ENCODE data around the gene PRPSAP1. TPM values are rescaled to one million over a fixed set of nuclear protein-coding genes. Genes with fewer than 3 reads are reported as not detected.

Gene PRPSAP1
- total RNA-seq, 6 experiments from 2014 or later, result 32.6 to 37.4 (median 35.1) TPM

- no peaks in the 10 kb centered on the region; the same call in 1 of the 2 replicates for H3K27me3 Mint-ChIP-seq (ENCODE audit: insufficient read depth)
- no peak overlapping the region for H3K27ac Mint-ChIP-seq
- peaks cover 27% of the 10 kb centered on the region for H3K4me1 Mint-ChIP-seq (ENCODE audit: low read depth)
- TF ChIP-seq CTCF (IDR thresholded peaks at IDR 0.05), result no peak
- no peak for DNase-seq
- no peaks in the 10 kb centered on the region for H3K36me3 Mint-ChIP-seq (ENCODE audit: low read depth)
- H3K4me3 Mint-ChIP-seq, result no peak overlapping the region
- H3K9me3 Mint-ChIP-seq, result no peaks in the 10 kb centered on the region
Observed at GRCh38 chr17:76261421-76262215, 92.1 kb downstream of the PRPSAP1 start.

- DNase-seq, result no peak
- Mint-ChIP-seq H3K27ac (no peak overlapping the region), H3K36me3 (ENCODE audit: low read depth) (no peaks in the 10 kb centered on the region), H3K4me1 (ENCODE audit: low read depth) (peaks cover 30% of the 10 kb centered on the region), H3K4me3 (no peak overlapping the region), H3K9me3 (no peaks in the 10 kb centered on the region), H3K27me3 (ENCODE audit: insufficient read depth) (no peaks in the 10 kb centered on the region; the same call in 1 of the 2 replicates)
- TF ChIP-seq CTCF (IDR thresholded peaks at IDR 0.05), result no peak
Observed at GRCh38 chr17:76260669-76261068, 93.0 kb downstream of the PRPSAP1 start.

GRCh38 chr17:76260220-76260619 is 93.5 kb downstream of the PRPSAP1 start:
- Mint-ChIP-seq H3K4me1 (ENCODE audit: low read depth) (peaks cover 34% of the 10 kb centered on the region), H3K36me3 (ENCODE audit: low read depth) (no peaks in the 10 kb centered on the region), H3K9me3 (no peaks in the 10 kb centered on the region)

More at GRCh38 chr17:76260220-76260619, 93.5 kb downstream of the PRPSAP1 start:
- no peak overlapping the region for H3K4me3 Mint-ChIP-seq
- no peak for TF ChIP-seq CTCF (IDR thresholded peaks at IDR 0.05)
- no peak overlapping the region for H3K27ac Mint-ChIP-seq
- peaks cover 2% of the 10 kb centered on the region for H3K27me3 Mint-ChIP-seq (ENCODE audit: insufficient read depth)
- DNase-seq, result no peak

Other genes starting within 250 kb of the PRPSAP1 start
- not detected for gene FOXJ1, start 212.7 kb downstream of the PRPSAP1 start, total RNA-seq (2021; fragmentation: NEBNext Ultra II Directional; extraction: Animal tissue kit (Norgen Biotek cat#: 25700))
- gene RNF157, start 113.4 kb downstream of the PRPSAP1 start, total RNA-seq (2021; fragmentation: NEBNext Ultra II Directional; extraction: Animal tissue kit (Norgen Biotek cat#: 25700)), result under 1 TPM in 3 of 6 experiments, not detected in 3; 0.11 to 0.19 (median 0.18) TPM
- gene UBALD2, start 88.6 kb downstream of the PRPSAP1 start, total RNA-seq (2021; fragmentation: NEBNext Ultra II Directional; extraction: Animal tissue kit (Norgen Biotek cat#: 25700)), result 10 to 100 TPM; 24.5 to 35.7 (median 30.5) TPM
- 1 to 10 TPM; 1.2 to 2.3 (median 1.4) TPM for gene QRICH2, start 45.6 kb downstream of the PRPSAP1 start, total RNA-seq (2021; fragmentation: NEBNext Ultra II Directional; extraction: Animal tissue kit (Norgen Biotek cat#: 25700))
- gene SPHK1, start 30.7 kb upstream of the PRPSAP1 start, total RNA-seq (2021; fragmentation: NEBNext Ultra II Directional; extraction: Animal tissue kit (Norgen Biotek cat#: 25700)), result 10 to 100 TPM; 53.9 to 68.1 (median 55.7) TPM
- gene UBE2O, start 99.2 kb upstream of the PRPSAP1 start, total RNA-seq (2021; fragmentation: NEBNext Ultra II Directional; extraction: Animal tissue kit (Norgen Biotek cat#: 25700)), result 10 to 100 TPM; 24.3 to 26.0 (median 24.5) TPM
- under 1 TPM in 1 of 6 experiments, not detected in 5; 0.21 TPM for gene AANAT, start 113.7 kb upstream of the PRPSAP1 start, total RNA-seq (2021; fragmentation: NEBNext Ultra II Directional; extraction: Animal tissue kit (Norgen Biotek cat#: 25700))
- gene RHBDF2, start 147.5 kb upstream of the PRPSAP1 start, total RNA-seq (2021; fragmentation: NEBNext Ultra II Directional; extraction: Animal tissue kit (Norgen Biotek cat#: 25700)), result 10 to 100 TPM in 2 of 6 experiments, 1 to 10 TPM in 4; 7.1 to 13.1 (median 9.4) TPM
- gene CYGB, start 183.8 kb upstream of the PRPSAP1 start, total RNA-seq (2021; fragmentation: NEBNext Ultra II Directional; extraction: Animal tissue kit (Norgen Biotek cat#: 25700)), result under 1 TPM; 0.26 to 0.66 (median 0.33) TPM
- gene PRCD, start 186.1 kb upstream of the PRPSAP1 start, total RNA-seq (2021; fragmentation: NEBNext Ultra II Directional; extraction: Animal tissue kit (Norgen Biotek cat#: 25700)), result not detected
- under 1 TPM in 5 of 6 experiments, not detected in 1; 0.20 to 0.71 (median 0.34) TPM for gene ST6GALNAC2, start 231.9 kb upstream of the PRPSAP1 start, total RNA-seq (2021; fragmentation: NEBNext Ultra II Directional; extraction: Animal tissue kit (Norgen Biotek cat#: 25700))

Measured in HFFc6 (cell line).